Breast epithelium (tissue), 3 donors: Measurements from ENCODE around the gene KRT74.

Experiments used
- POLR2A ChIP-seq: fragments of 450-650 bp; IDR thresholded peaks from one replicate; pipeline ENCODE4 v1.6.1; 2016; ENCODE audit warnings: antibody characterized with exemption, mild to moderate bottlenecking, moderate library complexity
- TF ChIP-seq, protein P1 (sequence below), 3 donors: fragments of 450-650 bp; IDR thresholded peaks; one replicate each; pipeline ENCODE4 v1.5.1; 2016 to 2017; ENCODE audit warnings: antibody characterized with exemption in 3 of 3, mild to moderate bottlenecking in 3 of 3, moderate library complexity in 3 of 3

DNA sequence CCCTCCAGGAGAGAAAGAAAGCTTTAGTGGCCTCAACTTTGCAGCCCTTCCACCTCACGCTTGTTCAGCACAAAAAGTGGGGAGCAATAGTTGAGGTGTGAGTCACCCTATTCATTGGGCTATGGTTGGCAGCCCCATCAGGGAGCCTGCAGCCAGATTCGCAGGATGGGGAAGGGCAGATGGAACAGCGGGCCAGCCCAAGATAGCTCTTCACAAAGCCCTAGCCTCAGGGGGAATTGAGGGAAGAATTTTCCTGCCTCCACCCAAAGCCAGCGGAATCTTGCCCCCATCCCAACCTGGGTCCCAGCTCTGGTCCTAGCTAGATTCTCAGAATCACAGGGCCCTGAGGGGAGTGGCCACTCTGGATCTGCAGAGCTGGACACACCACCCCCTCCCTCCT lies 49.8 kb downstream of the KRT74 start:
- TF ChIP-seq, protein P1, sequence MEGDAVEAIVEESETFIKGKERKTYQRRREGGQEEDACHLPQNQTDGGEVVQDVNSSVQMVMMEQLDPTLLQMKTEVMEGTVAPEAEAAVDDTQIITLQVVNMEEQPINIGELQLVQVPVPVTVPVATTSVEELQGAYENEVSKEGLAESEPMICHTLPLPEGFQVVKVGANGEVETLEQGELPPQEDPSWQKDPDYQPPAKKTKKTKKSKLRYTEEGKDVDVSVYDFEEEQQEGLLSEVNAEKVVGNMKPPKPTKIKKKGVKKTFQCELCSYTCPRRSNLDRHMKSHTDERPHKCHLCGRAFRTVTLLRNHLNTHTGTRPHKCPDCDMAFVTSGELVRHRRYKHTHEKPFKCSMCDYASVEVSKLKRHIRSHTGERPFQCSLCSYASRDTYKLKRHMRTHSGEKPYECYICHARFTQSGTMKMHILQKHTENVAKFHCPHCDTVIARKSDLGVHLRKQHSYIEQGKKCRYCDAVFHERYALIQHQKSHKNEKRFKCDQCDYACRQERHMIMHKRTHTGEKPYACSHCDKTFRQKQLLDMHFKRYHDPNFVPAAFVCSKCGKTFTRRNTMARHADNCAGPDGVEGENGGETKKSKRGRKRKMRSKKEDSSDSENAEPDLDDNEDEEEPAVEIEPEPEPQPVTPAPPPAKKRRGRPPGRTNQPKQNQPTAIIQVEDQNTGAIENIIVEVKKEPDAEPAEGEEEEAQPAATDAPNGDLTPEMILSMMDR (IDR thresholded peaks at IDR 0.05): no peak
- TF ChIP-seq POLR2A: no peak
